HG03135 (cell line): ENCODE data around the gene PTER.

ENCODE experiments used
- ATAC-seq: cut with Tn5 transposase; IDR thresholded peaks from one replicate; pipeline ENCODE4 v1.9.1; 2021; ENCODE audit warnings: mild to moderate bottlenecking, moderate library complexity; ENCODE audit not compliant: unreplicated experiment

PTER gene, protein sequence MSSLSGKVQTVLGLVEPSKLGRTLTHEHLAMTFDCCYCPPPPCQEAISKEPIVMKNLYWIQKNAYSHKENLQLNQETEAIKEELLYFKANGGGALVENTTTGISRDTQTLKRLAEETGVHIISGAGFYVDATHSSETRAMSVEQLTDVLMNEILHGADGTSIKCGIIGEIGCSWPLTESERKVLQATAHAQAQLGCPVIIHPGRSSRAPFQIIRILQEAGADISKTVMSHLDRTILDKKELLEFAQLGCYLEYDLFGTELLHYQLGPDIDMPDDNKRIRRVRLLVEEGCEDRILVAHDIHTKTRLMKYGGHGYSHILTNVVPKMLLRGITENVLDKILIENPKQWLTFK

DNA sequence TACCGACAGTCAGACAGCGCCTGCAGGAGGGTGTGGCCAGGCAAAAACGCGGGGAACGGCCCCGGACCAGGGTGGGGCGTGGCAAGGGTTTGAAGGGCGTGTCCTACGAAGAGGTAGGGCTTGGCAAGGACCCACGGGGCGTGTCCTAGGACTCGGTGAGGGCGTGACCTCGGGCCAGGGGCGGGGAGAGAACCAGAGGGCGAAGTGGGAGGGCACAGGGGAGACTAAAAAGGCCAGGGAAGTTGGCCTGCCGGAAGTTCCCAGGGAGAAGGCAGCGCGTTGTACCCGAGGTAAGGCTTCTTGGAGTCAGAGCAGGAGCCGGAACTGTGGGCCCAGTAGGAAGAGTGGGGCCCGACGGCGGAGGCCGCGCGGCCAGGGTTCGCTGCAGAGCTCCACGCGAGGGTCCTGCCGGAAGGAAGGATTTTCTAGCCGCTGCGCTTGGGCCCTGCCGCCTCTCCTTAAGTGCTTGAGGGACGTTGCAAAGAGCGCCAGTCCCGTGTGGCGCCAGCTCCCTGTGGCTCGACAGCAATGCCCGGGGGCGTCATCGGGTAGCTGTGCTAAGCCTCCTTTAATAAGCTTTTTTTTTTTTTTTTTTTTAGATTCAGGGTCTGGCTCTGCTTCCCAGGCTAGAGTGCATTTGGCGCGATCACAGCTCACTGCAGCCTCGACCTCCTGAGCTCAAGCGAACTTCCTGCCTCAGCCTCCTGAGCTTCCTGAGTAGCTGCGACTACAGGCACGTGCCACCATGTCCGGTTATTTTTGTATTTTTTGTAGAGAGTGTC is at the start of gene PTER:
PTER (plus strand) TSS at position 253 of the 782 bp plus-strand sequence. CDS start 47,375 bp downstream, outside the sequence.
- peak; percentile 99 for ATAC-seq

DNA sequence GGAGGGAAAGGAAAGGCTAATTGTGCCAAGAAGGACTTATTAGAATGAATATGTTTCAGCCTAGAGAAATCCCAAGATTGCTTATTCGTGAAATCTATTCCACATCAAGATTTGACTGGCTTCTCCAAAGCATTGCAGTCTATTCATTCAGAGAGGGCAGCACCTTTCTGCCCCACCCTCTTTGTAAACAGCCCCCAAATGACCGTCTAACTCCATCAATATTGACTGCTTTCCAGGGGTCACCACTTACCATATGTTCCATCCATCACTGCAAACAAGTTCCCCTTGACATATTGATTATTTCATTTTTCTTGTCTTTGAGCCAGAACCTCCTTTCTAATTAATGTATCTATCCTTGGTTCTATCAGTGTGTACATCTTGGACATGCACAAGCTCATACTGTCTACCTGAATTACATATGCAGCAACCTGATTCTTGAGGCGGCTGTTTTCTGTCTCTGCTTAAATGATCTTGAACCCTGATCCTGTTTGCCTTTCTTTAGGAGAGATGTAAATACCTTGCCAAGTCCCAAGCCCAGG is 44.2 kb upstream of the PTER start:
- ATAC-seq = no peak

DNA sequence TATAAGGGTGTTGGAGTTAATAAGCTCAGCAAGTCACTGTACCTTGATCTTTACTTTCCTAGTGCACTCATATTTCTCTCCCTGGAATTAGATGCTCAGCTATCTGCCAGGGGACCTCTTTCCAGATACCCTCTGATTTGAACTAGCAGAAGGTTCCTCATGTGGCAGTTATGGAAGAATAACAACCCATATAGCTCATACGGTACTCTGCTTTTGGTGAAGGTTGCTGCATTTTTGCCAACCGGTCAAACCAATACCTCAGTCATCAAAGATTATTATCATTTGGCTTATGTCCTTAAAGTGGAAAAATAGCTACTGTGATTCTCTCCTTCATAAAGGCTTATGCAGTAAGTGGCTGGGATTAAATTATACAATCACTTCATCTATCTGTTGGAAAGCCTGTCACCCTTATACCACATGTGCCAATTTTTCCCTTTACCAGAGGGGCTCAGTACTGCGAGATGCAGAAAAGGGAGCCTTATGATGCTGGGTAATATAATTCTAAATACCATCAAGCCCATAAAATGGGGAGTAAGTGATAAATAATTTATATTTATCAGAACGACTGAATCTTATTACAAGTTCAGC is 43.4 kb upstream of the PTER start:
- ATAC-seq = no peak

DNA sequence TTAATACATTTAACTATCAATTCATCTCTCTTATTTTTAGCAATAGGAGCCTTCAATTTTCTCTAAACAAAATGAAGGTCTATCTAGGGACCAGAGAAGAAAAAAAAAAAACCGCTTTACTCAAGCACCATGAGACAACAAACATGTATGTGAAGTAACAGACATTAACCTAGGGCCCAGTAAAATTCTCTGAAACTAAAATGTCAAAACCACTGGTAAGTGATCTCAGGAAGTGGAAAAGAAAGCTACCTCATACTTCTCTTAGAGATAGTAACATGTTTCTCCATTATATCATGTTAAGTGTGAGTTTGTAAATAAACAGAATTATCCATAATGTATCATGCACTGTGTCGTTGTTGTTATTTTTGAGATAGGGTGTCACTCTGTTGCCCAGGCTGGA is 35.4 kb upstream of the PTER start:
- ATAC-seq = peak; percentile 60

DNA sequence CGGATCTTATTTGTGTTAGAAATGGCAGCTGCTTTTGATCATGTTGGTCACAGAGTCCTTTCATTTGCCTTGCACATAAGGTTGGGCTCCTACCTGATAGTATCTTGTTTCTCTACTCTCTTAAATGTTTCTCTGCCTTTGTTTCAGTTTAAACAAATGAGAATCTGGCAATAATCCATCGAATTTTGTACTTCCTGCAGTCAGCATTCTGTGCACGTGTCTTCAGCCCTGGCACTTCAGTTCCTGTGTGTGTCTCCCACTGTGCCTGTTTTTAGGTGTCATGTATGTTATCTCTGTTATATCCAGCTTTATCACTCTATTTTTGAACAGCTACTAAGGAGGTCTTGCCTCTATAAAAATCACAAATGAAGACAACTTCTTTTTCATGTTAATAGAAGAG is 28.4 kb upstream of the PTER start:
- no peak for ATAC-seq

DNA sequence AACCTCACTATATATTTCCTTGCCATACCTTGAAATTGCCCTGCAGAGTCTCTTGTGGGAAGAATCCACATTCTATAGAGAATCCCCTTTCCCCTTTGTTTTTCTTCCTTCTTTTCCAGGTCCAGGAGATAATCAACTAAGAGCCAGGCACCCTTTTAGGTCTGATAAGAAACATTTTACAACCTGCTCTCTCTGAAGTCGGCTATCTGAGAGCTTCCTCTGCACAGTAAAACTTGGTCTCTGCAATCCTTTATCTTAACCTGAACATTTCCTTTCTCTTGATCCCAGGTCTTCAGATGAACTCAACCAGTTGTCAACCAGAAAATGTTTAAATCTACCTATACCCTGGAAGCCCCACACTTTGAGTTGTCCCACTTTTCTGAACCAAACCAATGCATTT is 19.5 kb upstream of the PTER start:
- no peak for ATAC-seq

DNA sequence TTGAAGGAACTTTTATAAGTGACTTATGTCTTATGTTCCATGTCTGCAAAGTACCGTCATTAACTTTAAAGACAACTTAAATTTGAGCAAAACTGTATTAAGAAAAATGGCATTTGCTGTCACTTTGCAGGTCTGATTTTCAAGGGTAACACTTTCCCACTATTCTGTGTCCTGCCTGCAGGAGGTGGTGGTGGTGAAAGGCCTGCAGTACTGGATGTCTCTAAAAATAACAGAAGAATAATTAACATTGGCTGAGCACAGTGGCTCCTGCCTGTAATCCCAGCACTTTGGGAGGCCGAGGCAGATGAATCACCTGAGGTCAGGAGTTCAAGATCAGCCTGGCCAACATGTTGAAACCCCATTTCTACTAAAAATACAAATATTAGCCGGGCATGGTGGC is 13.2 kb upstream of the PTER start:
- ATAC-seq = no peak

DNA sequence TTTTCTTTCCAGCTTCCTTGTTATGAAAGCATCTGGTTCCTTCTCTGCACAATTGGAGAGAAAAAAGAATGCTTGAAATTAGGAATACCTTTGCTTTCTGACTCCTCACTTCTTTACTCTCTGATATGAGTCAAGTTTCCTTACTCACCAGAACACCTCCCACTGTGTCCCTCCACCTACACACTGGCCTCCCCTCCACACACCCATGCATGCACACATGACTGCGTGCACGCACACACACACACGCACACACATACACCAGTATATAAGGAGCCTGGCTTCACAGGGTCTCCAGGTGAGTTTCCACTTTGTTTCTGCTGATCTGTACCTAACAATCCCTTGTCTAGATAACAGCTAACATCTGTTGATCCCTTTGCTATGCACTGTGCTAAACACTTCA is 11.4 kb upstream of the PTER start:
- ATAC-seq = no peak

DNA sequence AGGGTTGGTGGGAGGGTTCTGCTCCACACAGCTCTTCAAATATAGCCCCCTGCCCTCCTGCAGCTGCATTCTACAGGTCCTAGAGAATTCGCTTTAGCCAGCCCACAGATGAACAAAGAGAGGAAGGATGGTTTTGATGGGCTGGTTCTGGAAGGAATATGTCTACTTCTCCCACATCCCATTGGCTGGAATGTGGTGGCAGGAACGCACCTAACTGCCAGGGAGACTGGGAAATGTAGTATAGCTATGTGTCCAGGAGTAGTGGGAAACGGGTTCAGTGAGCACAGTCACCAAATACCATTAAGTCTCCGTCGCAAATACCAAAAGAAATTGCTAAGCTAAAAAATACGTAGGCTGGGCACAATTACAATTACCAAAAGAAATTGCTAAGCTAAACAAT is 7.3 kb upstream of the PTER start:
- ATAC-seq = no peak

DNA sequence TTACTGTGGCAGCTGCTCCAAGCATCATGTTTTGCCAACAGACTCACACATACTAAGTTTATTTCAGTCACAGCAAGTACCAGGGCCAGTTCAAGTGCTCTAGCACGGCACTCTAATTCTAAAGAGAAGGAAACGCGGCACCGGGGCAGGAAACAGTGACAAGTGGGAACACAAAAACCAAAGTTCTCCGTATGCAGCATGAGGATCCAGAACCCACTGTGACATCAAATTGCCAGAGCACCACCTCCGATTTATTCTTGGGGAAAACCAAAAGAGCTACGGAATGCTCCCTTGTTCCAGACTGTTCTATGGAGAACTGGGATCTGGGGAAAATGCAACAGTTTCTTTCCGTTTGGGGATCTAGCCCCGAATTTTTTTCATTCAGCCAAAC is 448 bp upstream of the PTER start:
- ATAC-seq = peak; percentile 5

DNA sequence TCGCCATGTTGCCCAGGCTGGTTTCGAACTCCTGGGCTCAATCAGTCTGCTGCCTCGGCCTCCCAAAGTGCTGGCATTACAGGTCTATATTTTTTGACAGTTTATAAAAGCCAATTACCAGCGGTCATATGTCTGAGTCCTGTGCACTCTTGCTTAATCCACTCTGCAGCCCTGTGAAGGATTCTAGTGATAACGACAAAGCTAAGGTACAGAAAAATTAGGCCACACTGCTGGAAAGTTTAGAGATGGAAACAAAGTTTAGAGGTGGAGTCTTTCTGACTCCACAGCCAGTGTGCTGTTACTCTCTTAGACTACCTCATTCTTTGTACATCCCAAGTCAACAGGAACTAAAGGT is 707 bp downstream of the PTER start:
- no peak for ATAC-seq

DNA sequence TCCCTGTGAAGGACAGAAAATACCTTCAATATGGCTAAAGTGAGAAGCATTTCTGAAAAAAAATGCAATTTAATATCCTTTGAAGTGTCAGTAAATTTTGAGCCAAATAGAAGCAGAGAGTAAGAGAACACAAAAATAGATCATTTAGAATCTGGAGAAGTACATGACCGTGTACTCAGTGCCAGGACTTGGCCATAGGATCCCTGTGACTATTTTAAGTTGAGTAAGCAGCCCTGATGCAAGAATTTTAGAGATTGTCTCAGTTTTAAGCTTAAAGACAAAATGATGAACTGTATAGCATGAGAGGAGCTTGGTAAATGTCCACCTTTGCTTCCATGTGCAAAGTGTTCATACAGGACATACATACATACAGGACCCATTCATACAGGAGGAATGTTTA is 2.5 kb downstream of the PTER start:
- ATAC-seq = no peak

DNA sequence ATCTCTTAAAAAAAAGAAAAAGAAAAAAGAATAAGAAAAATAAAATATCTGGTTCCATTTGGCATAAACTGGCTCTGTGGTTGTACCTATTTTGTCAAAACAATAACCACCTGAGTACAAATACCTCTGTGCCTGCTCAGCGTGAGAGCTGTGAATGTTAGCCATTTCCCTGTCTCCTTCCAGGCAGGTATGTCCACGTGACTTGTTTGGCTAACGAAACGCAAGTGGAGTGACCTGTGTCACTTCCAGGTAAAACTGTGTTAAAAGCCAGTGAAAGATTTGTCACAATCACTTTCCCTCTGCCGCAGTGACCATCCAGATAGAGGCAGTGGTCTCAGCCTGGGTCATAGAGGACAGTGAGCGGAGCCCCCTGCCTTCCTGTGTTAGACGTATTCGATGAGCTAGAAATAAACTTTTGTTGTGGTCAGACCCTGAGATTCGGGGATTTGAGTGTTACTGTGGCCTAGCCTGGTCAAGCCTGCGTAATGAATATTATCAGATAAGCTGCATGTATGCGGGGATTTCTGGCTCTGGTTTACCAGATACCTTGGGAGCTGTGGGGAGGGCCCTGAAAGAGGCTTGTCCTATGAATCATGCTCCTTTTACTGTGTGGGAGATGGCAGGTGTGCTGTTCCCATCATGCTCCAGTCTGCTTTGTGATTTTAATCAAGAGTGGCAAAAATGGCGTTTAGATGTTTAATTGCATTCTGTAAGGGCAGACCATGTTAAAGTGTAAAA is 3.8 kb downstream of the PTER start:
- ATAC-seq = no peak

DNA sequence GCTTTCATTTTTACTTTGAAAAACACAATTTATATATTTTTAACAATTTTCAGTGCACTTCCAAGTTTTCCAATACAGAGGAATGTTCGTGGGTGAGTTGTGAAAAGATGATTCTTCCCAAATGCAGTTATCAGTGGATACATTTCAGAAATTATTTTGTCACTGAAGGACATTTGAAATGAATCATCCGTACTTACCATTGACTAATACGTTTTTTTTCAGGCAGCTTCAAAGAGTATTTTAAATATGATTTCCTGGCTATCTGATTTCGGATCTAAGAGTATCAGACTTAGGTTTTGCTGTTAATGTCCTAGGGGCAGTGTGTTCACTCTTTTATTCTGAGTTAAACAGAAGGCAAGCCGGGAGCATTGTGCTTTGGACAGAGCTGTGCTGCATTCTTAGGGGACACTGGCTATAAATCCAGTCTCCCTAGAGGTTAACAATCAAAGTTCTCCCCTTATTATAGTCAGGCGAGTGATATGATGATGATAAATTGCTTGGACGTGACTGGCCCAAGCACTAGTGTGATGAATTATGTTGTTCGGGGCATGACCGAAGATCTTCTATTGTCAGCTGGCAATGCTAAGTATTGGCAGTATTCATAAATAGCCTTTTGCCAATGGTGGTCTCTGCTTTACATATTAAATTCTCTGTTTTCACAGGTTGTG is 4.5 kb downstream of the PTER start:
- no peak for ATAC-seq

DNA sequence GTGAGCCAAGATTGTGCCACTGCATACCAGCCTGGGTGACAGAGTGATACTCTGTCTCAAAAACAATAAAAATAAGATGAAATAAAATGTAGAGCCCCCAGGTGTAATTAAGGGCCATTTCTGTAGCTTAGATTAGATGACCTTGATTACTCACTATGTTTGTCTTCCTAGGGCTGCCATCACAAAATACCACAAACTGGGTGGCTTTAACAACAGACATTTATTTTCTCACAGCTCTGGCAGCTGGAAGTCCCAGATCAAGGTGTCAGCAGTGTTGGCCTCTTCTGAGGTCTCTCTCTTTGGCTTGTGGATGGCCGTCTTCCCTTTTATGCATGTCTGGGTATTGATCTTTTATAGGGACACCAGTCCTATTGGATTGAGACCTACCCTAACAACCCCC is 6.1 kb downstream of the PTER start:
- no peak for ATAC-seq

DNA sequence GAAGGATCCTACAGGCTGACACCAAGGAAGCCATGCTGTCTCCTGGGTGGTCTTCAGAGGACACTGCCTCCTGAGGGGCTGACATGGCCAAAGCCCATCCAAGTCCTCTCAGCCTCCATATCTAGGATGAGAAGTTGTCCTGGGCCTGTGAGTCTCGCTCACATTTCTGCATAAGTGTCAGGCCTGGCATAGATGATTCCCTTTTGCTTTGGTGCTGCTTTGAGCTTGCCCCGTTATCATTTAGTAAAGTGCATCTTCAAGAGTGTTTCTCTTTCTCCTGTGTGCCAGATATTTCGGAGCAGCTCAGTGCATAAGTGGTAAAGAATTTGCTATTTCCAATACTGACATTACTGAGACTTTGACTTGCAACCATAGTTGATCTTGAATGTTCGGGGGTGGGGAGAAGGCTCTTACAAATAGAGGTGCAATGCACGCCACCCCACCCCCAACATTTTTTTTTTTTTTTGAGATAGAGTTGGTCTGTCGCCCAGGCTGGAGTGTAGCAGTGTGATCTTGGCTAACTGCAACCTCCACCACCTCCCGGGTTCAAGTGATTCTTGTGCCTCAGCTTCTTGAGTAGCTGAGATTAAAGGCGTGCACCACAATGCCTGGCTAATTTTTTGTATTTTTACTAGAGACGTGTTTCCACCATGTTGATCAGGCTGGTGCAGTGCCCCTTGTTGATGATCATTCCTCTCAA is 9.1 kb downstream of the PTER start:
- no peak for ATAC-seq

DNA sequence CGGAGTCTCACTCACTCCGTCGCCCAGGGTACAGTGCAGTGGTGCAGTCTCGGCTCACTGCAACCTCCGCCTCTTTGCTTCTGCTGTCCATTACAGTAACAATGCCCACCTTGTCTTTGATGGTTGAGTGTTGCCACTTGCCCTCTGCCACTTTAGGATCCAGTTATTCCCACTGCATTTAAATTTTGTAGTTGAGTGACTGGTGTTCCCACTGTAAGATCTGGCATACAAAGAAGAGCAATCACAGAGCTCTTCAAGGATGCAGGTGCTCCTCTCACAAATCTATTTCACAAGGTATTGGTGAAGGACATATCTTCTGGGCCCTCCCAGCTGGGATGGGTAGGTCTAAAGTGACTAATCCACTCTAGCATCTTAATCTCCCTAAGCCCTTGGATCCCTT is 12.6 kb downstream of the PTER start:
- no peak for ATAC-seq

DNA sequence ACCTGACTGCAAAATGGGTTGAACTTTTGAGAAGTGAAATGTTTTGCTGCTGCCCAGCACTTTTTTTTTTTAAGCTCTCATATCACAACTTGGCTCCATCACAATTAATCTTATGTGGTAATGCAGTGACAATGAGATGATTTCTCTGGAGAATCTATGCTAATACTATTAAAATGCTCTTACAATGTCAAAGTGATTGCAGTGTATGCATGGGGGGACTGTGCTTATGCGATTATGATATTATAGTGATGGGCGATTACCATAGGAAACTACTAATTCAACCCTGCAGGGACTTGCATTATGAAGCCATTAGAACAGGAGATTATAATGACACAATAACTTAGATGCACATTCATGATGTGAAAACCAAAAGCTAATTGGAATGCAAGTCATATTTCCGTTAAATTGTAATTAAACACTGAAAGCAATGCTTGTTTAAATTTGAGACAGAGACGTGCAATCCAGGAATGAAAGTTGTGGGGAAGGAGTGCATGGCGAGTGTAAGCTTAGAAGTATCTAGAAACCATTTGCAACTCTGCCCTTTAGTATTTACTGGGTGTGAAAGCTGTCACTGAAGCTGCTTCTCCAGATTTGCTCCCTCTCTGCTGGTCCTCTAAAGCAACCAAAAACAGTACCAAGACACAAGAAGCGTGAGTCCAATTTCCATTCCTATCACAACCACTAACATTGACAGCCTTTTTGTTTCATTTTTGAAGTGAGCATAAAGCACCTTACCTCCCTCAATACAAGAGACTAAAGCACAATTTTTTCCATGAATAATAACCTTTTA is 21.6 kb downstream of the PTER start:
- ATAC-seq = no peak

DNA sequence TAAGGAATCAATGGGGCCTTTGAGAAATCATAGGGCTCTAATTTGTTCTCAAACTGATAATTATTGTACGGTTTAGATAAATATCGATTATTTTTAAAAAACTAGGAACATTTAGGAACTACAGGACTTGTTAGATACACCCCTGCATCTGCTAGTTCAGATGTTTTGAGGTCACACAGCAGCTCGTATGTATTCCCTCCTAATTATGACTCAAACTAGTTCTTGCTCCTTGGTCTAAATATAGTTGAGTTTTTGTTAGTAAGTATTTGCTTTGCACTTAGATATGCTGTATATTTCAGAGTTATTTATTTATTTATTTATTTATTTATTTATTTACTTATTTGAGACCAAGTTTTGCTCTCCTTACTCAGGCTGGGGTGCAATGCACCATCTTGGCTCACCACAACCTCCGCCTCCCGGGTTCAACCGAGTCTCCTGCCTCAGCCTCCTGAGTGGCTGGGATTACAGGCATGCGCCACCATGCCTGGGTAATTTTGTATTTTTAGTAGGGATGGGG is 22.7 kb downstream of the PTER start:
- ATAC-seq = no peak
